HepG2 (cell line): ENCODE data around the gene NOS1AP. TPM values are rescaled to one million over a fixed set of nuclear protein-coding genes. Genes with fewer than 3 reads are reported as not detected.

Experiments used
- CAMTA2 ChIP-seq: sonication (generic); formaldehyde crosslinking; IDR thresholded peaks from 2 replicates; pipeline ENCODE4 v1.4.0; 2020; ENCODE audit warnings: mild to moderate bottlenecking, missing genetic modification reagents, borderline replicate concordance
- EED ChIP-seq: sonication (generic); formaldehyde crosslinking; IDR thresholded peaks from 2 replicates; pipeline ENCODE4 v1.5.0; 2020; ENCODE audit warnings: mild to moderate bottlenecking, missing genetic modification reagents
- NFYC ChIP-seq: IDR thresholded peaks from 2 replicates; pipeline ENCODE4 v1.6.1; 2016; ENCODE audit warnings: missing genetic modification reagents, missing compliant biosample characterization
- SOX13 ChIP-seq, 3 experiments: fragments of 450-650 bp in 1 of 3; sonication (generic) in 1 of 3; formaldehyde crosslinking in 1 of 3; IDR thresholded peaks in 2 of 3; conservative IDR thresholded peaks in 1 of 3; 2 replicates each; pipeline versions ENCODE4 v1.5.0 to v1.6.1; 2016 to 2020; ENCODE audit warnings: antibody characterized with exemption in 1 of 3, mild to moderate bottlenecking in 1 of 3, missing compliant biosample characterization in 1 of 3, missing genetic modification reagents in 1 of 3, moderate library complexity in 1 of 3
- ZIK1 ChIP-seq: sonication (generic); formaldehyde crosslinking; IDR thresholded peaks from 2 replicates; pipeline ENCODE4 v1.5.0; 2020; ENCODE audit warnings: mild to moderate bottlenecking, low read depth, missing genetic modification reagents, borderline replicate concordance
- ZNF30 ChIP-seq: sonication (generic); formaldehyde crosslinking; IDR thresholded peaks from 2 replicates; pipeline ENCODE4 v1.5.0; 2020; ENCODE audit warnings: mild to moderate bottlenecking, missing genetic modification reagents
- ZNF335 ChIP-seq: sonication (generic); formaldehyde crosslinking; IDR thresholded peaks from 2 replicates; pipeline ENCODE4 v1.4.0; 2020; ENCODE audit warnings: missing genetic modification reagents
- ZNF382 ChIP-seq: sonication (generic); formaldehyde crosslinking; IDR thresholded peaks from 2 replicates; pipeline ENCODE4 v1.5.0; 2020; ENCODE audit warnings: missing genetic modification reagents, mild to moderate bottlenecking, borderline replicate concordance
- ZNF678 ChIP-seq: sonication (generic); formaldehyde crosslinking; IDR thresholded peaks from 2 replicates; pipeline ENCODE4 v1.4.0; 2020; ENCODE audit warnings: mild to moderate bottlenecking, missing genetic modification reagents
- polyA plus RNA-seq, 8 experiments: library from polyadenylated mRNA; depleted of rRNA in 3 of 8; stranded (reverse) in 7 of 8; unstranded in 1 of 8; fragments of >200 nt; fragmentation: Illumina TruSeq in 4 of 8; extraction: Trizol in 4 of 8; gene quantifications; 2 replicates each; pipeline versions ENCODE4 v1.2.1 to v1.2.3, GENCODE V29; 2011 to 2016; ENCODE audit warnings: low read depth in 4 of 8, missing spikeins in 1 of 8, mixed read lengths in 1 of 8; ENCODE audit not compliant: insufficient read depth in 1 of 8
- total RNA-seq, 5 experiments: library from RNA; depleted of rRNA; stranded (reverse); fragments of >200 nt; fragmentation: Illumina TruSeq; extraction: Trizol; gene quantifications; 2 replicates each; pipeline ENCODE4 v1.2.3, GENCODE V29; 2016; ENCODE audit warnings: low read depth in 1 of 5
- TF ChIP-seq, protein P1 (sequence below): sonication (generic); formaldehyde crosslinking; IDR thresholded peaks from 2 replicates; pipeline ENCODE4 v1.4.0; 2020; ENCODE audit warnings: mild to moderate bottlenecking, missing genetic modification reagents
- TF ChIP-seq, protein P2 (sequence below): sonication (generic); formaldehyde crosslinking; IDR thresholded peaks from 2 replicates; pipeline ENCODE4; 2020; ENCODE audit warnings: missing genetic modification reagents, mild to moderate bottlenecking, borderline replicate concordance
- TF ChIP-seq, protein P3 (sequence below): IDR thresholded peaks from 2 replicates; pipeline ENCODE4 v1.6.1; 2016; ENCODE audit warnings: low read depth, missing genetic modification reagents, missing compliant biosample characterization

Gene NOS1AP
- total and polyA plus RNA-seq, 2 of the 13 experiments (the other 11 are each of a cell fraction or from before 2014, with no cell fraction given): 2.0 to 3.3 TPM

DNA sequence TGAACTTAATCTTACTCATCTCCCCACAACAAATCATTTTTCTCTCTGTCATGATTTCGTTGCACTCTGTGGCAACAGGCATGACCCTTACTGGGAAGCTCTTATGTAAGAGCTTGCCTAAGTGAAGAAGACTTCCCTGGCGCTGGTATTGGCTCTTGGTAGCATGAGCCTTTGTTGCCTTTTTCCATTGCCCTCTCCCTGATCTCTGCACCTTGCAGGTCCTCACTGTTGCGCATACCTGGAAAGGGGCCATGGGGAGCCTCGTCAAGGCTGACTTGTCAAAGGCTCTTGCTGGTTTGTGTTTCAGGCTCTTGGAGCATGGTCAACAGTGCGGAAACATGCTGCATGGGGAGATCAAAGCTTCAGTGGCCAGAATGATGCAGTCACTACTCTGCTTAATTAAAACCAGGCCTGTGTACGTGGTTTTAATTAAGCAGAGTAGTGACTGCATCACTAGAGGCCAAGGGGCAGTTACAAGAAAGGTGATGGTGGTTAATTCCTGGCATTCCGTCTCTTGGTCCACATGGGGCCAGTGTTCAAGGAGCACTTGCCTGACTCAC, 165.8 kb downstream of the NOS1AP start (continued):
- TF ChIP-seq ZNF30 (CRISPR knock-in tag): no peak
- TF ChIP-seq ZNF382 (CRISPR knock-in tag): no peak
- TF ChIP-seq CAMTA2 (CRISPR knock-in tag): no peak
- no peak for TF ChIP-seq NFYC (CRISPR knock-in tag)
- no peak for TF ChIP-seq ZNF678
- TF ChIP-seq, protein P1, sequence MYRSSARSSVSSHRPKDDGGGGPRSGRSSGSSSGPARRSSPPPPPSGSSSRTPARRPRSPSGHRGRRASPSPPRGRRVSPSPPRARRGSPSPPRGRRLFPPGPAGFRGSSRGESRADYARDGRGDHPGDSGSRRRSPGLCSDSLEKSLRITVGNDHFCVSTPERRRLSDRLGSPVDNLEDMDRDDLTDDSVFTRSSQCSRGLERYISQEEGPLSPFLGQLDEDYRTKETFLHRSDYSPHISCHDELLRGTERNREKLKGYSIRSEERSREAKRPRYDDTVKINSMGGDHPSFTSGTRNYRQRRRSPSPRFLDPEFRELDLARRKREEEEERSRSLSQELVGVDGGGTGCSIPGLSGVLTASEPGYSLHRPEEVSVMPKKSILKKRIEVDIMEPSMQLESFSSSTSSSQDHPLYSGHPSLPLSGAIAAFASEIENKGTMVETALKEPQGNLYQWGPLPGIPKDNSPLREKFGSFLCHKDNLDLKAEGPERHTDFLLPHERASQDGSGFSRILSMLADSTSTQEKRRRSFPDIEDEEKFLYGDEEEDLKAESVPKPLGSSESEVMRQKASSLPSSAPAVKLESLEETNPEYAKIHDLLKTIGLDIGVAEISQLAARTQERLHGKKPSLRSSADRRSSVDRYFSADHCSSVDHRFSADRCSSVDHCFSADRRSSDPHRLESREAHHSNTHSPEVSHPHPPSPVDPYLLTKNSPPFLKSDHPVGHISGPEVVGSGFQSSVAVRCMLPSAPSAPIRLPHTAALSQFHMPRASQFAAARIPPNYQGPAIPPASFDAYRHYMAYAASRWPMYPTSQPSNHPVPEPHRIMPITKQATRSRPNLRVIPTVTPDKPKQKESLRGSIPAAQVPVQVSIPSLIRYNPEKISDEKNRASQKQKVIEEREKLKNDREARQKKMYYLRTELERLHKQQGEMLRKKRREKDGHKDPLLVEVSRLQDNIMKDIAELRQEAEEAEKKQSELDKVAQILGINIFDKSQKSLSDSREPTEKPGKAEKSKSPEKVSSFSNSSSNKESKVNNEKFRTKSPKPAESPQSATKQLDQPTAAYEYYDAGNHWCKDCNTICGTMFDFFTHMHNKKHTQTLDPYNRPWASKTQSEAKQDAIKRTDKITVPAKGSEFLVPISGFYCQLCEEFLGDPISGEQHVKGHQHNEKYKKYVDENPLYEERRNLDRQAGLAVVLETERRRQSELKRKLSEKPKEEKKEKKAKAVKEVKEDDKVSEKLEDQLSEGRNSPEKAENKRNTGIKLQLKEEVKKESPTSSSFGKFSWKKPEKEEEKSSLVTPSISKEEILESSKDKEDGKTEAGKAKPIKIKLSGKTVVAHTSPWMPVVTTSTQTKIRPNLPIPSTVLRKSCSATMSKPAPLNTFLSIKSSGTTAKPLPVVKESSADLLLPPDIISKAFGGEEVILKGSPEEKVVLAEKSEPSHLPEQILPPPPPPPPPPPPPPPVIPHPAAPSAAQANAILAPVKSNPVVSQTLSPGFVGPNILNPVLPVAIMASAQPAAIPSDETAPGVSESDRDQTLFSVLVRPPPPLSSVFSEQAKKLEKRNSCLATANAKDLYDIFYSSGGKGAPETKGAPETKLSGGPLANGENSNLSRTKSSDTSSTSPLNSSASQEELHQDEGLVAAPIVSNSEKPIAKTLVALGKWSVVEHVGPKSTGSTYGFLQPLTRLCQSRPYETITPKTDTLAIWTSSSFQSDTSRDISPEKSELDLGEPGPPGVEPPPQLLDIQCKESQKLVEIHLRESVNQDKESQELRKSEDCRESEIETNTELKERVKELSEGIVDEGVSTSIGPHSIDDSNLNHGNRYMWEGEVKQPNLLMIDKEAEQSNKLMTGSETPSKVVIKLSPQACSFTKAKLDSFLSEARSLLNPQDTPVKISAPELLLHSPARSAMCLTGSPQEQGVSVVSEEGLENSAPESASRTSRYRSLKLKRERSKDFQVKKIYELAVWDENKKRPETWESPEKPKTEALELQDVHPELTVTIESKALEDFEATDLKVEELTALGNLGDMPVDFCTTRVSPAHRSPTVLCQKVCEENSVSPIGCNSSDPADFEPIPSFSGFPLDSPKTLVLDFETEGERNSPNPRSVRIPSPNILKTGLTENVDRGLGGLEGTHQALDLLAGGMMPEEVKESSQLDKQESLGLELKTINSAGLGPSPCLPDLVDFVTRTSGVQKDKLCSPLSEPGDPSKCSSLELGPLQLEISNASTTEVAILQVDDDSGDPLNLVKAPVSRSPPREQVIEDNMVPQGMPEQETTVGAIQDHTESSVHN (CRISPR knock-in tag): no peak
- no peak for TF ChIP-seq SOX13 (IDR thresholded peaks at IDR 0.05)
- TF ChIP-seq SOX13 (CRISPR knock-in tag; conservative IDR thresholded peaks at IDR 0.05 in 1 of 2, IDR thresholded peaks at IDR 0.05 in 1 of 2): peak in 1 of 2 experiments; percentile 85; a peak in 2 of 4 replicates
- TF ChIP-seq, protein P2, sequence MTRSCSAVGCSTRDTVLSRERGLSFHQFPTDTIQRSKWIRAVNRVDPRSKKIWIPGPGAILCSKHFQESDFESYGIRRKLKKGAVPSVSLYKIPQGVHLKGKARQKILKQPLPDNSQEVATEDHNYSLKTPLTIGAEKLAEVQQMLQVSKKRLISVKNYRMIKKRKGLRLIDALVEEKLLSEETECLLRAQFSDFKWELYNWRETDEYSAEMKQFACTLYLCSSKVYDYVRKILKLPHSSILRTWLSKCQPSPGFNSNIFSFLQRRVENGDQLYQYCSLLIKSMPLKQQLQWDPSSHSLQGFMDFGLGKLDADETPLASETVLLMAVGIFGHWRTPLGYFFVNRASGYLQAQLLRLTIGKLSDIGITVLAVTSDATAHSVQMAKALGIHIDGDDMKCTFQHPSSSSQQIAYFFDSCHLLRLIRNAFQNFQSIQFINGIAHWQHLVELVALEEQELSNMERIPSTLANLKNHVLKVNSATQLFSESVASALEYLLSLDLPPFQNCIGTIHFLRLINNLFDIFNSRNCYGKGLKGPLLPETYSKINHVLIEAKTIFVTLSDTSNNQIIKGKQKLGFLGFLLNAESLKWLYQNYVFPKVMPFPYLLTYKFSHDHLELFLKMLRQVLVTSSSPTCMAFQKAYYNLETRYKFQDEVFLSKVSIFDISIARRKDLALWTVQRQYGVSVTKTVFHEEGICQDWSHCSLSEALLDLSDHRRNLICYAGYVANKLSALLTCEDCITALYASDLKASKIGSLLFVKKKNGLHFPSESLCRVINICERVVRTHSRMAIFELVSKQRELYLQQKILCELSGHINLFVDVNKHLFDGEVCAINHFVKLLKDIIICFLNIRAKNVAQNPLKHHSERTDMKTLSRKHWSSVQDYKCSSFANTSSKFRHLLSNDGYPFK (CRISPR knock-in tag): no peak
- TF ChIP-seq ZIK1: no peak
- TF ChIP-seq EED: no peak
- no peak for TF ChIP-seq ZNF335 (CRISPR knock-in tag)
- TF ChIP-seq, protein P3, sequence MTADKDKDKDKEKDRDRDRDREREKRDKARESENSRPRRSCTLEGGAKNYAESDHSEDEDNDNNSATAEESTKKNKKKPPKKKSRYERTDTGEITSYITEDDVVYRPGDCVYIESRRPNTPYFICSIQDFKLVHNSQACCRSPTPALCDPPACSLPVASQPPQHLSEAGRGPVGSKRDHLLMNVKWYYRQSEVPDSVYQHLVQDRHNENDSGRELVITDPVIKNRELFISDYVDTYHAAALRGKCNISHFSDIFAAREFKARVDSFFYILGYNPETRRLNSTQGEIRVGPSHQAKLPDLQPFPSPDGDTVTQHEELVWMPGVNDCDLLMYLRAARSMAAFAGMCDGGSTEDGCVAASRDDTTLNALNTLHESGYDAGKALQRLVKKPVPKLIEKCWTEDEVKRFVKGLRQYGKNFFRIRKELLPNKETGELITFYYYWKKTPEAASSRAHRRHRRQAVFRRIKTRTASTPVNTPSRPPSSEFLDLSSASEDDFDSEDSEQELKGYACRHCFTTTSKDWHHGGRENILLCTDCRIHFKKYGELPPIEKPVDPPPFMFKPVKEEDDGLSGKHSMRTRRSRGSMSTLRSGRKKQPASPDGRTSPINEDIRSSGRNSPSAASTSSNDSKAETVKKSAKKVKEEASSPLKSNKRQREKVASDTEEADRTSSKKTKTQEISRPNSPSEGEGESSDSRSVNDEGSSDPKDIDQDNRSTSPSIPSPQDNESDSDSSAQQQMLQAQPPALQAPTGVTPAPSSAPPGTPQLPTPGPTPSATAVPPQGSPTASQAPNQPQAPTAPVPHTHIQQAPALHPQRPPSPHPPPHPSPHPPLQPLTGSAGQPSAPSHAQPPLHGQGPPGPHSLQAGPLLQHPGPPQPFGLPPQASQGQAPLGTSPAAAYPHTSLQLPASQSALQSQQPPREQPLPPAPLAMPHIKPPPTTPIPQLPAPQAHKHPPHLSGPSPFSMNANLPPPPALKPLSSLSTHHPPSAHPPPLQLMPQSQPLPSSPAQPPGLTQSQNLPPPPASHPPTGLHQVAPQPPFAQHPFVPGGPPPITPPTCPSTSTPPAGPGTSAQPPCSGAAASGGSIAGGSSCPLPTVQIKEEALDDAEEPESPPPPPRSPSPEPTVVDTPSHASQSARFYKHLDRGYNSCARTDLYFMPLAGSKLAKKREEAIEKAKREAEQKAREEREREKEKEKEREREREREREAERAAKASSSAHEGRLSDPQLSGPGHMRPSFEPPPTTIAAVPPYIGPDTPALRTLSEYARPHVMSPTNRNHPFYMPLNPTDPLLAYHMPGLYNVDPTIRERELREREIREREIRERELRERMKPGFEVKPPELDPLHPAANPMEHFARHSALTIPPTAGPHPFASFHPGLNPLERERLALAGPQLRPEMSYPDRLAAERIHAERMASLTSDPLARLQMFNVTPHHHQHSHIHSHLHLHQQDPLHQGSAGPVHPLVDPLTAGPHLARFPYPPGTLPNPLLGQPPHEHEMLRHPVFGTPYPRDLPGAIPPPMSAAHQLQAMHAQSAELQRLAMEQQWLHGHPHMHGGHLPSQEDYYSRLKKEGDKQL (CRISPR knock-in tag): no peak
